ENCODE measurements around the gene MSH5. TPM values are rescaled to one million over a fixed set of nuclear protein-coding genes. Genes with fewer than 3 reads are reported as not detected.
A peak's percentile ranks its signal among the peaks of the same experiment; 100 is the strongest.

Gene MSH5
- polyA plus RNA-seq, 3 donors = 0.58 to 31.2 (median 1.9) TPM

- H3K36me3 ChIP-seq (replicated peaks in 1 of 2; ENCODE audit: control insufficient read depth in 1 of 2, insufficient read depth in 2 of 2, low read length in 2 of 2) = no peaks in the 10 kb centered on the region
- no peaks in the 10 kb centered on the region for H3K36me3 Mint-ChIP-seq
- H4K20me1 ChIP-seq (ENCODE audit: insufficient read depth, low read length) = no peaks in the 10 kb centered on the region
- no peaks in the 10 kb centered on the region for H3K79me2 ChIP-seq (ENCODE audit: insufficient read depth, low read length)
- peaks cover 21 to 27% of the 10 kb centered on the region in 2 donors for H3K4me1 ChIP-seq (ENCODE audit: control insufficient read depth in 1 of 2, insufficient read depth in 2 of 2, low read length in 2 of 2)
- DNase-seq = peak; percentile 32 to 49 (median 35)
- H3K4me3 ChIP-seq (replicated peaks in 1 of 3; ENCODE audit: low read depth in 2 of 3, low read length in 3 of 3) = no peak overlapping the region
- H3K9me3 Mint-ChIP-seq = peaks cover 0 to 2% (median 0%) of the 10 kb centered on the region in 7 donors
- intact Hi-C loops (cut with micrococcal nuclease) = no loop called here
- TF ChIP-seq CTCF (IDR thresholded peaks at IDR 0.05) = peak; percentile 26
- H3K27ac ChIP-seq (ENCODE audit: low read depth in 1 of 2, low read length in 2 of 2) = no peak overlapping the region
- no peaks in the 10 kb centered on the region for H3K27me3 ChIP-seq (ENCODE audit: control insufficient read depth in 2 of 2, insufficient read depth in 2 of 2, low read length in 2 of 2)
- H2AFZ ChIP-seq (ENCODE audit: insufficient read depth, low read depth, low read length, poor library complexity, severe bottlenecking) = peak overlapping the region; percentile 38
- peaks cover 0 to 9% (median 1%) of the 10 kb centered on the region in 3 donors for H3K27me3 Mint-ChIP-seq (ENCODE audit: low read depth in 3 of 3)
- peak overlapping the region in 2 of 7 donors; percentile 56 to 60 for H3K27ac Mint-ChIP-seq
- 63% methylated on average over 8 of the region's 8 CpGs for WGBS (ENCODE audit: insufficient coverage)
- no peaks in the 10 kb centered on the region for H3K9me3 ChIP-seq (replicated peaks in 1 of 2; ENCODE audit: control insufficient read depth in 1 of 2, insufficient read depth in 1 of 2, low read length in 2 of 2)
- H3K4me1 Mint-ChIP-seq = peaks cover 28% of the 10 kb centered on the region
- H3K4me2 ChIP-seq (replicated peaks; ENCODE audit: extremely low read depth, low read length, poor library complexity, severe bottlenecking) = no peak overlapping the region
- H3K9ac ChIP-seq (ENCODE audit: insufficient read depth, low read length, poor library complexity, severe bottlenecking) = no peak overlapping the region
- peak overlapping the region in 1 of 2 donors; percentile 23 for H3K4me3 Mint-ChIP-seq
Measured at GRCh38 chr6:31712296-31712695, 27.5 kb upstream of the MSH5 start.

- Mint-ChIP-seq H3K4me3 (no peak overlapping the region), H3K36me3 (no peaks in the 10 kb centered on the region), H3K4me1 (peaks cover 28% of the 10 kb centered on the region), H3K27ac (peak overlapping the region in 1 of 7 donors; percentile 47), H3K27me3 (ENCODE audit: low read depth in 3 of 3) (peaks cover 0 to 9% (median 4%) of the 10 kb centered on the region in 3 donors), H3K9me3 (peaks cover 0 to 2% (median 0%) of the 10 kb centered on the region in 7 donors)
- Histone ChIP-seq H3K4me2 (replicated peaks; ENCODE audit: extremely low read depth, low read length, poor library complexity, severe bottlenecking) (no peak overlapping the region), H3K27me3 (ENCODE audit: control insufficient read depth in 2 of 2, insufficient read depth in 2 of 2, low read length in 2 of 2) (no peaks in the 10 kb centered on the region), H3K36me3 (replicated peaks in 1 of 2; ENCODE audit: control insufficient read depth in 1 of 2, insufficient read depth in 2 of 2, low read length in 2 of 2) (no peaks in the 10 kb centered on the region), H4K20me1 (ENCODE audit: insufficient read depth, low read length) (no peaks in the 10 kb centered on the region), H2AFZ (ENCODE audit: insufficient read depth, low read depth, low read length, poor library complexity, severe bottlenecking) (no peak overlapping the region), H3K27ac (ENCODE audit: low read depth in 1 of 2, low read length in 2 of 2) (no peak overlapping the region), H3K9ac (ENCODE audit: insufficient read depth, low read length, poor library complexity, severe bottlenecking) (no peak overlapping the region), H3K4me3 (replicated peaks in 1 of 3; ENCODE audit: low read depth in 2 of 3, low read length in 3 of 3) (no peak overlapping the region), H3K9me3 (replicated peaks in 1 of 2; ENCODE audit: control insufficient read depth in 1 of 2, insufficient read depth in 1 of 2, low read length in 2 of 2) (no peaks in the 10 kb centered on the region), H3K79me2 (ENCODE audit: insufficient read depth, low read length) (no peaks in the 10 kb centered on the region), H3K4me1 (ENCODE audit: control insufficient read depth in 1 of 2, insufficient read depth in 2 of 2, low read length in 2 of 2) (peaks cover 21 to 27% of the 10 kb centered on the region in 2 donors)
- TF ChIP-seq CTCF (IDR thresholded peaks at IDR 0.05) = no peak
- intact Hi-C loops (cut with micrococcal nuclease) = no loop called here
- no CpG with 5 or more reads among the region's 4 CpGs for WGBS (ENCODE audit: insufficient coverage)
- DNase-seq = no peak
Measured at GRCh38 chr6:31713465-31713864, 26.3 kb upstream of the MSH5 start.
